ENCODE measurements around the gene ZNF483. TPM values are rescaled to one million over a fixed set of nuclear protein-coding genes. Genes with fewer than 3 reads are reported as not detected.
"Not testable (repeated sequence)": the region's sequence is repeated elsewhere in the genome, so short reads cannot be mapped to it uniquely, and the experiment has no call there.

ZNF483 gene
- total and polyA plus RNA-seq, 8 donors = 0.06 to 29.7 (median 1.8) TPM; not detected in 2

- H3K27ac ChIP-seq = no peak overlapping the region
- 86 to 99% (median 95%) methylated on average over 4 of the region's 4 CpGs for WGBS, 5 donors
- peaks cover 3 to 51% (median 26%) of the 10 kb centered on the region in 4 donors for H3K9me3 ChIP-seq
- H3K4me3 ChIP-seq = no peak overlapping the region
- intact Hi-C loops (cut with DNase I; ENCODE audit: low total_unique reads) = no loop called here
- no peaks in the 10 kb centered on the region for H3K27me3 ChIP-seq
- DNase-seq = no peak
- H3K4me1 ChIP-seq = peaks cover 0 to 4% (median 2%) of the 10 kb centered on the region in 4 donors
- H3K36me3 ChIP-seq = peaks cover 11 to 86% (median 67%) of the 10 kb centered on the region in 4 donors
- TF ChIP-seq POLR2AphosphoS5 (IDR thresholded peaks at IDR 0.05) = no peak
- TF ChIP-seq POLR2A (IDR thresholded peaks at IDR 0.05) = no peak
- TF ChIP-seq EP300 (IDR thresholded peaks at IDR 0.05) = no peak
- TF ChIP-seq, protein P1, sequence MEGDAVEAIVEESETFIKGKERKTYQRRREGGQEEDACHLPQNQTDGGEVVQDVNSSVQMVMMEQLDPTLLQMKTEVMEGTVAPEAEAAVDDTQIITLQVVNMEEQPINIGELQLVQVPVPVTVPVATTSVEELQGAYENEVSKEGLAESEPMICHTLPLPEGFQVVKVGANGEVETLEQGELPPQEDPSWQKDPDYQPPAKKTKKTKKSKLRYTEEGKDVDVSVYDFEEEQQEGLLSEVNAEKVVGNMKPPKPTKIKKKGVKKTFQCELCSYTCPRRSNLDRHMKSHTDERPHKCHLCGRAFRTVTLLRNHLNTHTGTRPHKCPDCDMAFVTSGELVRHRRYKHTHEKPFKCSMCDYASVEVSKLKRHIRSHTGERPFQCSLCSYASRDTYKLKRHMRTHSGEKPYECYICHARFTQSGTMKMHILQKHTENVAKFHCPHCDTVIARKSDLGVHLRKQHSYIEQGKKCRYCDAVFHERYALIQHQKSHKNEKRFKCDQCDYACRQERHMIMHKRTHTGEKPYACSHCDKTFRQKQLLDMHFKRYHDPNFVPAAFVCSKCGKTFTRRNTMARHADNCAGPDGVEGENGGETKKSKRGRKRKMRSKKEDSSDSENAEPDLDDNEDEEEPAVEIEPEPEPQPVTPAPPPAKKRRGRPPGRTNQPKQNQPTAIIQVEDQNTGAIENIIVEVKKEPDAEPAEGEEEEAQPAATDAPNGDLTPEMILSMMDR (IDR thresholded peaks at IDR 0.05) = no peak
These were observed 6.7 kb downstream of the ZNF483 start for GRCh38 chr9:111531716-111532115.

- no peak for DNase-seq
- Histone ChIP-seq H3K4me3 (no peak overlapping the region), H3K27me3 (no peaks in the 10 kb centered on the region), H3K27ac (no peak overlapping the region), H3K36me3 (peaks cover 18 to 92% (median 78%) of the 10 kb centered on the region in 4 donors), H3K4me1 (no peaks in the 10 kb centered on the region), H3K9me3 (peaks cover 3 to 66% (median 40%) of the 10 kb centered on the region in 4 donors)
- TF ChIP-seq EP300 (IDR thresholded peaks at IDR 0.05) (no peak), POLR2A (IDR thresholded peaks at IDR 0.05) (no peak), POLR2AphosphoS5 (IDR thresholded peaks at IDR 0.05) (no peak)
- TF ChIP-seq, protein P1 (IDR thresholded peaks at IDR 0.05) = no peak
- 89 to 98% (median 92%) methylated on average over 5 of the region's 5 CpGs for WGBS, 5 donors
- intact Hi-C loops (cut with DNase I; ENCODE audit: low total_unique reads) = no loop called here
These were observed 8.3 kb downstream of the ZNF483 start for GRCh38 chr9:111533099-111533790.

DNA sequence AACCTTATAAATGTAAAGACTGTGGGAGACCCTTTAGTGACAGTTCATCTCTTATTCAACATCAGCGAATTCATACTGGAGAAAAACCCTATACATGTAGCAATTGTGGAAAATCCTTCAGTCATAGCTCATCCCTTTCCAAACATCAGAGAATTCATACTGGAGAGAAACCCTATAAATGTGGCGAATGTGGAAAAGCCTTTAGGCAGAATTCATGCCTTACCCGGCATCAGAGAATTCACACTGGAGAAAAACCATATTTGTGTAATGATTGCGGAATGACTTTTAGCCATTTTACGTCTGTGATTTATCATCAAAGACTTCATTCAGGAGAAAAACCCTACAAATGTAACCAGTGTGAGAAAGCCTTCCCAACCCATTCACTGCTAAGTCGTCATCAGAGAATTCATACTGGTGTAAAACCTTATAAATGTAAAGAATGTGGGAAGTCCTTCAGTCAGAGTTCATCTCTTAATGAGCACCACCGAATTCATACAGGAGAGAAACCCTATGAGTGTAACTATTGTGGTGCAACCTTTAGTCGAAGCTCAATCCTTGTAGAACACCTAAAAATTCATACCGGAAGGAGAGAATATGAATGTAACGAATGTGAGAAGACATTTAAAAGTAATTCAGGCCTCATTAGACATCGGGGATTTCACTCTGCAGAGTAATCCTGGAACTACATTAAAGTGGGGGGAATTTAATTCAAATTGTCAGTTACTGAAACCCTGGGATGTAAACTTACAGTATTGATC lies 17.7 kb downstream of the ZNF483 start:
- no peak for TF ChIP-seq POLR2A (IDR thresholded peaks at IDR 0.05)
- TF ChIP-seq, protein P1 (IDR thresholded peaks at IDR 0.05) = no peak
- TF ChIP-seq EP300 (IDR thresholded peaks at IDR 0.05) = no peak
- no peak for TF ChIP-seq POLR2AphosphoS5 (IDR thresholded peaks at IDR 0.05)
- Histone ChIP-seq H3K9me3 (peaks cover 56 to 100% (median 96%) of the 10 kb centered on the region in 4 donors), H3K27ac (no peak overlapping the region), H3K27me3 (no peaks in the 10 kb centered on the region), H3K36me3 (peaks cover 21 to 96% (median 47%) of the 10 kb centered on the region in 4 donors), H3K4me1 (no peaks in the 10 kb centered on the region), H3K4me3 (no peak overlapping the region)
- DNase-seq = no peak
- WGBS, 5 donors = 92 to 96% (median 94%) methylated on average over 11 of the region's 11 CpGs
- intact Hi-C loops (cut with DNase I; ENCODE audit: low total_unique reads) = no loop called here

DNA sequence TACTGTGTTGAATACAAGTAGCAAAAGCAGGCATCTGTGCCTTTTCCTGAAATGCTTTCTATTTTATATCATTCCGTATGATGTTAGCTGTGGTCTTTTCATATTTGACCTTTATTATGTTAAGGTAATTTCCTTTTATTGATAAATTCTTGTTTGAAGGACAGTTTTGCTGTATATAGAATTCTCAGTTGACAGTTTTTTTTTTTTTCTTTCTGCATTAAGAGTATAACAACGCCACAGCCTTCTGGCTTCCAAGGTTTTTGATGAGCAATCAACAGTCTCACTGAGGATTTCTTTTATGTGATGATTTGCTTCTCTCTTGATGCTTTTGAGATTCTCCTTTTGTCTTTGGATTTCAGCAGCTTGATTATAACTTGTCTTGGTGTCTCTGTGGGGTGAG lies 23.6 kb downstream of the ZNF483 start:
- Histone ChIP-seq H3K36me3 (peaks cover 0 to 92% (median 28%) of the 10 kb centered on the region in 4 donors), H3K9me3 (peaks cover 36 to 99% (median 85%) of the 10 kb centered on the region in 4 donors)
- WGBS, 5 donors = 95 to 100% (median 98%) methylated on average over 2 of the region's 2 CpGs

GRCh38 chr9:111555425-111555824 lies 30.4 kb downstream of the ZNF483 start:
- H3K27me3 ChIP-seq; DNase-seq; H3K27ac ChIP-seq; H3K4me3 ChIP-seq; H3K4me1 ChIP-seq; intact Hi-C loops (cut with DNase I; ENCODE audit: low total_unique reads): not testable (repeated sequence)
- Histone ChIP-seq H3K9me3 (peaks cover 9 to 78% (median 54%) of the 10 kb centered on the region in 4 donors), H3K36me3 (peaks cover 0 to 66% (median 21%) of the 10 kb centered on the region in 4 donors)
- WGBS, 5 donors = 87 to 94% (median 91%) methylated on average over 2 of the region's 2 CpGs

More for the DNA sequence above, 23.6 kb downstream of the ZNF483 start:
- no peaks in the 10 kb centered on the region for H3K27me3 ChIP-seq
- no peak for DNase-seq
- H3K4me3 ChIP-seq = no peak overlapping the region
- no peak for TF ChIP-seq POLR2AphosphoS5 (IDR thresholded peaks at IDR 0.05)
- TF ChIP-seq POLR2A (IDR thresholded peaks at IDR 0.05) = no peak
- TF ChIP-seq, protein P1 (IDR thresholded peaks at IDR 0.05) = no peak
- no peak for TF ChIP-seq EP300 (IDR thresholded peaks at IDR 0.05)
- intact Hi-C loops (cut with DNase I; ENCODE audit: low total_unique reads) = no loop called here
- no peak overlapping the region for H3K27ac ChIP-seq
- no peaks in the 10 kb centered on the region for H3K4me1 ChIP-seq
